ENCODE results near the gene OR51Q1.

OR51Q1 gene, protein sequence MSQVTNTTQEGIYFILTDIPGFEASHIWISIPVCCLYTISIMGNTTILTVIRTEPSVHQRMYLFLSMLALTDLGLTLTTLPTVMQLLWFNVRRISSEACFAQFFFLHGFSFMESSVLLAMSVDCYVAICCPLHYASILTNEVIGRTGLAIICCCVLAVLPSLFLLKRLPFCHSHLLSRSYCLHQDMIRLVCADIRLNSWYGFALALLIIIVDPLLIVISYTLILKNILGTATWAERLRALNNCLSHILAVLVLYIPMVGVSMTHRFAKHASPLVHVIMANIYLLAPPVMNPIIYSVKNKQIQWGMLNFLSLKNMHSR

DNA sequence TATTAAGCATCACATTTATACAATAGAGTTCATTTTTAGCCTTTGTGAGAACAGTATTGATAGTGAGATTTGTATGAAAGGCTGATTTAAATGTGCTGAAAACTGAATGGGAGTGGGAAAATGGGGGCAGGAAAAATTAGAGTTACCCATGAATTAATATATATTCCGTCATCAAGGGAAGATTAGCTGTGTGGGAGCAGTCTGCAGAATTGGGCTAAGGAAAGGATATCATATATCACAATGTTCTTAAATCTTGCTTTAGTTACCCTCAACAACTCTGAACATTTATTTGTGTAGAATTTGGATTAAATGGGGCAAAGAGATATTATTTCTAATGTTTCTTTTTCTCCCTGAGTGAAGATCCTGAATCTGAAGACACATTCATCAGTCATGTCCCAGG lies at the start of gene OR51Q1:
OR51Q1 (plus strand) TSS at position 301 of the 400 bp plus-strand sequence; CDS start at position 391, 90 bp downstream.
- no peak for DNase-seq (ENCODE audit: extremely low read depth in 1 of 2, low read depth in 1 of 2)

DNA sequence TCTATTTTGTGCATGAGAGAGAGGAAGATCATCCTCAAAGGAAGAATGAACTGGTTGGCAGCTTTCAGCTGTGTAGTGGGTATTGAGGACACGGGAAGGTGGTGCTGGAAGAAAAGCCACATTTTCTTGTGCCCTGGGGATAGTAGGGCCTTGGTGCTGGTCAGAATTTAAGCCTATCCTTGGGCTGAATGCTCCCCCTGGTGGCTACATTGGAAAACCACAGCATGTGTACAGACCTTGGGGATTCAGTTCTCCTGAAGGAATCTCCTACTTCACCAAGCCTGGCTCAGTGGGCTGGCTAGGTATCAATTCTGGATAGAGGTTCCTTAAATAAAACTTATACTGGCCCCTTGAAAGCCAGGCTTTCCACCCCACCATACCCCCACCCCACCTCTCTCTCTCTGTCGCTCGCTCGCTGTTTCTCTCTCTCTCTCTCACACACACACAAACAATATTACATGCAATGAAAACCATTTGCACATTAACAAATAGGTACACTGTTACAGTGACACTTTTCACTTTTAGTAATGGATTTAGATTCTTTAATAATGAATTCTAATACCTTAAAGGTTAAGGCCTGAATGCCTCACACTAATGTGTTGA lies 41.1 kb upstream of the OR51Q1 start:
- DNase-seq (ENCODE audit: extremely low read depth in 1 of 2, low read depth in 1 of 2) = no peak

DNA sequence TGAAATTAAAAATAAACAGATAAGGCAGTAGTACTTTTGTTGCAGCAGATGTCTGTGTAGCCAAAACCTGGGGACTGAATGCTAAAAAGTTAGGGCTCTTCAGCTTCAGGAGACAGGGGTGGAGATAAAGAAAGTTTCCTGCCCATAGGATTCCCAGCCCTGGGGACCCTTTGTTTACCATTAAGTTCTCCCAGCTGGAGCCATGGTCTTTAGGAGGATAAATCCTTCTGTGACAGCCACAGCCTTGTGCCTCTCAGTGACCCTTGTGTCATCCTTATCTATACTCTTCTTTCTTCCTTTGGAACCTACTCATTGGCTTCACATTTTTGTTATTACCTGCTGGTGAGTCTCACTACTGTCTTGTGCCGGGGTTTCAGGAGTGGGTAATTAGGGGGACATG lies 38.3 kb upstream of the OR51Q1 start, which contains the start of gene OR51M1:
OR51M1 (plus strand) TSS at position 237 of the 400 bp plus-strand sequence. CDS start 5,587 bp downstream, outside the sequence.
- DNase-seq (ENCODE audit: extremely low read depth in 1 of 2, low read depth in 1 of 2) = no peak

DNA sequence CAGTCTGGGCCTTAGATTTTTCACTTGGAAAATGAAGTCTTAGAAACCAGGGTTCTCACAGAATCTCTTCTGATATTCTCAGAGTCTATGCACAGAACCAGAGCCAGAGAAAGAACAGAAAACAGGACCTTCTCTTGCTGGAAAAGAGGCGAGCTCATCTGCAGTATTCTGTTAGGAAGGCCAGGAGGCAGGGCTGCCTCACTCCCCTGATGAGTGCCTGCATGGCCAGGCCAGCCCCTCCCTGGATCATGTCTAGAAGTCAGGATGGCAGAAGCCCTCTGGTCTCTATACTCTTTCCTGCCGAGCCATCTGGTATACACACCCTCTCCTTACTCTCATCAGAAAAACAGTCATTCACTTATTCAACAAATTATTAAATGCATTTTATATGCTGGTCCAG lies 37.6 kb upstream of the OR51Q1 start:
- DNase-seq (ENCODE audit: extremely low read depth in 1 of 2, low read depth in 1 of 2) = no peak

DNA sequence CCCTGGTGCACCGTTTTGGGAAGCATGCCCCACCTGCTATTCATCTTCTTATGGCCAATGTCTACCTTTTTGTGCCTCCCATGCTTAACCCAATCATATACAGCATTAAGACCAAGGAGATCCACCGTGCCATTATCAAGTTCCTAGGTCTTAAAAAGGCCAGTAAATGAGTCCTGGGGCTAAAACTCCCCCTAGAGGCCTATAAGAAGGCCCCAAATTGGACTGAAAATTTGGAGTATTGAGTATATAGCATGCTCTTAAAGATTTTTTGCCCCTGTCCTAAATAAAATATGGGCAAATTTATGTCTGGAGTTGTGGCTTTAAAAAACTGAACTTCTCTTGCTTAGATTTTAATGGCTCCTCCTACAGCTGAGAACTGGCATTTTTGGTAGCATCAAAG lies 31.7 kb upstream of the OR51Q1 start:
- DNase-seq (ENCODE audit: extremely low read depth in 1 of 2, low read depth in 1 of 2) = no peak

DNA sequence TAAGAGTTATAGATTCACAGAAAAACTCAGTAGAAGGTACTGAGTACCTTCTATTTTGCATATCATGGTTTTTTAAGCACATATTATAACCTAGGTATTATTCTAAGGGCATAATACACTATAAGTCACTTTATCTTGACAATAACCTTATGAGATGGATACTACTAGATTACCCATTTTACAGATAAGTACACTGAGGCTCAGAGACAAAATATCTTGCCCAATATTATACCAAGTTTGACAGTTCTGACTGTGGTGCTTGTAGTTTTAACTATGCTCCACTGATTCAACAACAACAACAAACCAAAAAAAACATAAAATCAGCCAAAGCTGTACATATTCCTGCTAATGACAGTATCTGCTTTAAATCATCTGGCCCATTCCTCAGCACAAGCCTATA lies 27.8 kb upstream of the OR51Q1 start:
- DNase-seq (ENCODE audit: extremely low read depth in 1 of 2, low read depth in 1 of 2) = no peak

DNA sequence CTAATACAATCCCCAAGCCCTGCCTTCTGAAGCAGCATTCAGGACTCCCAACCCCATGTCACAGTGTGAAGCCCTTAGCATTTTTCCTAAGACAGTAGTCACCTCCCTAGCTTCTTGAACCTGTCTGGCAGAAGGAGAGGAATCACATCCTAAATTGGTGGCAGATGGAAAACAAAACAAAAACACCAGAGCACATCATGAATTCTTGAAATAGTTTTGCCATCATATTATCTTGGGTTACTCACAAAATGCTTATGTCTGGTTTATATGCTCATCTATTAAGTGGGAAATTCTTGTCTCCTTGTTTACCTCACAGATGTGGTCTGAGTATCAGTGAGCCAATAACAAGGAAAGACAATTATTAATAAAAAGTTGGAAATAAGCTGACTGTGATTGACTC lies 23.0 kb upstream of the OR51Q1 start:
- no peak for DNase-seq (ENCODE audit: extremely low read depth in 1 of 2, low read depth in 1 of 2)

DNA sequence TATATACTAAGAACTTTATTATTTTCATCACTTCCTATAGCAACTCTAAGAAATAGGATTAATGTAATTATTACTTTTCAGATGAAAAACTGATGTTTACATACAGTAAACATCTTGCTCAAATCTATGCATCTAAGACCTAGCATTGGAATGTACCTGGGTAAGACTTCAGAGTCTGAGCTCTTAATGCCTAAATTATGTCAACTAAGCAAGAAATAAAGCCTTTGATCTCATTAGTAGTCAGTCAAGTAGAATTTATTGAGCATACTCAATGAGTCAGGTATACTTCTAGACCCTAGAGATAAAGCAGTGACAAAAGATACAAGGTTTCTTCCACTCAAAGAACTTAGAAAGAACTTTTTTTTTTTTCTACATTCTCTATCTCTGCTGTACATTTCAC lies 16.7 kb upstream of the OR51Q1 start:
- no peak for DNase-seq (ENCODE audit: extremely low read depth in 1 of 2, low read depth in 1 of 2)

DNA sequence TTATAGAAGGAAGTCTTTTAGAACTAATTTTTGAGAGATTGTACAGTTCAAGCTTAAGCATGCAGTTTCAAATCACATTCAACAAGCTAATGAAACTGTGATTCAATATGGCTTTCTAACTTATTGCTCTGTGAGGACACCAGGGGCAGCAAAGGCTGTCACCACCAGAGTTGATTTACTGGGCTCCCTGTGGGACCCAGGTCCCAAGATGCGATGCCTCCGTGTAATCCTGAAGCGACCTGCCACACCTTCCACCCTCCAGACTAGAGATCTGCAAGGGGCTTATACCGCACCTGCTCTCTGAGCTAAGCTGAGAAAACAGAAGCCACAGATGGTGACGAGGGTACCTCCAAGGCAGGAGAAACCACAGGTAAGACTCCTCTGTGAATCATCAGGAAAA lies 918 bp upstream of the OR51Q1 start:
- DNase-seq (ENCODE audit: extremely low read depth in 1 of 2, low read depth in 1 of 2) = no peak

DNA sequence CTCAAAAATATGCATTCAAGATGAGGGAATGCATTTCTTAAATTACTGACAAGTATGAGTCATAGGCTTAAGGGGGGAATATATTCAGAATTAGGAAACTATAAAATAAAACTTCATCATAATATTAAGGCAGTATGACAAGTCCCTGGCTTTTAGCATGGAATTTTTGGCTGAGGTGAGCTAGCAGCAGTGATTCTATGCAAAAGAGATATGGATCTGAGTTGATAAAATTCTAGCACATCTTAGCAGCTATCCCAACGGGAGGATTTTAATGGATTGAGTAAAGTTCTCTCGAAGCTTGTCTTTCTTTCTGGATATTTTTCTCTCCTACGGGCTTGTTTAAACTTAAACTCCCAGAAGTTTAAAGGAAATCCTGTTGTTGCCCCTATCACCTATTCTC lies 1.2 kb downstream of the OR51Q1 start:
- DNase-seq (ENCODE audit: extremely low read depth in 1 of 2, low read depth in 1 of 2) = no peak

DNA sequence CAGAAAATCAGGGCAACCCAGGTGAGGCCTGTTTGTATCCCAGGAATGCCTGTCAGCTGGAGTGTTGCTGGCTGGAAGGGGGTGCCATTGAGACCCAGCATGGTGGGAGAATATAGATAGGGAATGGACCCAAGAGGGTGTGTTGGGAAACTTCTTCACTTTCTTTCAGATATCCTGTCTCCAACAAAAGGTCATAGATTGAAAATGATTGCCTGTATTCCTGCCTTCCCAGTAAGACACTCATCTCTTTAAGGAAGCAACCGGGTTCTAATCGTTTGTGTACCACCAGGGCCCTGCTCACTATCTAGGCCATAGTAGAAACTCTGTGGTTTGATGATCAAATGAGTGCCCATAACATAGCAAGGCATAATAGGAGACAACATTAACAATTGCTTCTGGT lies 19.5 kb downstream of the OR51Q1 start, which contains the start of gene OR51I1:
OR51I1 (minus strand) TSS at position 101 of the 400 bp plus-strand sequence; CDS start at position 101, 0 bp downstream.
- DNase-seq (ENCODE audit: extremely low read depth in 1 of 2, low read depth in 1 of 2) = no peak

DNA sequence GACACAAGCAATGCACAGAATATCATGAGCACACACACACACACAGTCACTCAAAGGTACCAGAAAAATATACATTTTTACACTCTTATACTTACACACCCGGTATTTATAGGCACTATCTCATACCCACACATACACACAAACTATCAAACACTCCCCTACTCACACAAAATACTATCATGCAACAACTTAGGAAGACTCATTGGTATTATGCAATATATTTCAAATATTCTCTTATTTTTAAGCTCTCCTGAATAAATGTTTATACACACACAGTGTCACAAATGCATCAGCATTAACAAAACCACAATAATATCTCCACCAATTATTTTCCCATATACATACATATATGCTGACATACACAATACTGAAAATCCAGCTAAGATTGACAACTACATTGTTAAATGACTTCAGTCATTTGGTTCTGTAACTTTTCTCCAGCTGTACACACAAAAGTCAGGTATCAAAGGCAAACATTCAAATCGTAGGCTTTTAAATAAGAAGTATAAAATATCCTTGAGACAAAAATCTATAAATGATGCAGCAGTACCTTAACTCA lies 22.0 kb downstream of the OR51Q1 start:
- DNase-seq (ENCODE audit: extremely low read depth in 1 of 2, low read depth in 1 of 2) = no peak

DNA sequence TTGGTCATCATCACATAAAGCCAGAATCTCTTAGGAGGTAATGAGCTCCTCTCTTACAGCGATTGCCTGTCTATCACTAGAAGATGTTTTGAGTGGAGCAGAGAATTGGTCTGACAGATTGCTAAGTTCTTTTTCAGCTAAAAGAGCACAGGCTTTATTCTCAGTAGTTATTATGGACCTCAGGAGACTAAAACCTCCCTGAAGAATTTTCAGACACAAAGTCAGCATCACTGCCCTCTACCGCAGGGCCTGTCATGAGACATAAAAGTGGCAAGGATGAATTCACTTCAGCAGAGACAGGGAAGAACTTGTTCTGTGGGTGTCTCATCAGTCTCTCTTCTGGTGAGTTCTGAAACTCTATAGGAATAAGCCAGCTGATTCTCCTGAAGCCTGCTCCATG lies 27.1 kb downstream of the OR51Q1 start, which contains the start of gene OR51I2:
OR51I2 (plus strand) TSS at position 301 of the 400 bp plus-strand sequence. CDS start 4,166 bp downstream, outside the sequence.
- DNase-seq (ENCODE audit: extremely low read depth in 1 of 2, low read depth in 1 of 2) = no peak

DNA sequence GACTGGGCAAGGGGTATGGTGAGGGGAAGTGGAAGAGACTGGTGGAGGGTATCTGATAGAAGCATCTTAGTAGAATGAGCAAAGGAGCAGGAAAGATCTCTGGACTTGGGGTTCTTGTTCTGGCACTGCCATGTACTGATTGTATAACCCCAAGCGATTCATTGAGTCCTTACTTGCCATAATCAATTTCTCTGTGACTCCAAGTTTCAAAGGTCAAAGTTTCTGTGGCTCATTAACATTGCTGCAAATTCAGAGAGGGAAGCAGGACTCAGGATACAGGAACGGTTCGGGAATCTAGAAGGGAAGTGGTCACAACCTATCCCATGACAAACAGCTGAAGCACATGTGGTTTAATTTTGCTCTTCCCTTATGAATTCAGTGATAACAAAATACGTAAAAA lies 27.5 kb downstream of the OR51Q1 start:
- no peak for DNase-seq (ENCODE audit: extremely low read depth in 1 of 2, low read depth in 1 of 2)

DNA sequence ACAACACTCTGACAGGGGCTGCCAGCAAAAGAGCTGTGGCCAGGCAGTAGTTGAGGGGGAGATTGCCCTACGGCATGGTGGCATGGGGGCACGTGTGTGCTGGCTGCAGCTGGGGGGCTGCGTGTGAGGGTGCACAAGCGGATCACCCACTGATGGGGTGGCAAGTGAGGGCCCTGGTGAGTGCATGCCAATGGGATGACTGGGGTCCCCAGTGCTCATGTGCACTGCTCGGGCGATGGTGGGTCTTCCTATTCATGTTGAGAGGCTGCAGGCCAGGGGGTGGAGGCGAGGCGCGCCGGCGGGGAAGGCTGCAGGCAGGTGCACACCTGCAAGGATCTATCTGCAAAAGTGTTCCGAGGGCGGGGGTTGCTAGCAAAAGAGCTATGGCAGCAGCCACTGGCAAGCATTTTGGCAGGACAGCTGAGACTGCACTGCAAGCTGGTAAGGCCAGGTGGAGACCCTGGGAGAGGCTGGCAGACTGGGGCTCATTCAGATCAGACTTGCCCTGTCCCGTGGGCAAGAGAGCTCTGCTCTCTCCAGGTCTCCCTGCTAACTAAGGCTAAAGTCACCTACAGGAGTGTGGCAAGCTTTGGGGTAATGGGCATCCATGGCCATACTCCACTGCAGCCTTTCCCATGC lies 39.2 kb downstream of the OR51Q1 start:
- no peak for DNase-seq (ENCODE audit: extremely low read depth in 1 of 2, low read depth in 1 of 2)

DNA sequence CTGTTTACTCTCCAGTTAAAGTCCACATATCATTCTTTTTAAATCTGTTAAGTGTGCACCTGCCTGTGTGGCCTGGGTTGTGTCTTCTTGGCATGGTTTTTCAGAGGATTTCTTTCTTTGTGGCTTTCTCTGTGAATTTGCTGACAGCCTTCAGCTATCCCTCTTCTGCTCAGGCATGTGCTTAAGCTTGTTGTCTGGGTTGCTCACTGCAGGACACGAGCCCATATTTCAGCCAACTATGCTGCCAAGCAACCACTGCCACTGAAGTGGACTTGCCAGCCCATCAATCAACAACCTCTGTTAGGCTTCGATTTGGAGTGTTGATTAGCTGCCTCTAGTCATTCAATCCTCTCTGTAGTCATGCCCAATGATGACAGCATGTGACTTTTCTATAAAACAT lies 45.6 kb downstream of the OR51Q1 start:
- no peak for DNase-seq (ENCODE audit: extremely low read depth in 1 of 2, low read depth in 1 of 2)
